Gastrocnemius medialis (tissue), 4 donors: Measurements from ENCODE around the gene OBI1.

Source experiments
- POLR2A ChIP-seq, 2 donors: fragments of 450-650 bp; IDR thresholded peaks; one replicate each; pipeline ENCODE4 v1.6.1; 2017; ENCODE audit warnings: antibody characterized with exemption in 2 of 2, mild to moderate bottlenecking in 2 of 2, moderate library complexity in 2 of 2
- TF ChIP-seq, protein P1 (sequence below), 5 experiments: fragments of 450-650 bp in 3 of 5; fragments of 200-600 bp in 2 of 5; sonication (generic) in 2 of 5; IDR thresholded peaks in 4 of 5; conservative IDR thresholded peaks in 1 of 5; 1 replicate in 4 of 5; 2 replicates in 1 of 5; pipeline ENCODE4 v1.5.1; 2016 to 2019; ENCODE audit warnings: antibody characterized with exemption in 5 of 5, mild to moderate bottlenecking in 3 of 5, moderate library complexity in 3 of 5

DNA sequence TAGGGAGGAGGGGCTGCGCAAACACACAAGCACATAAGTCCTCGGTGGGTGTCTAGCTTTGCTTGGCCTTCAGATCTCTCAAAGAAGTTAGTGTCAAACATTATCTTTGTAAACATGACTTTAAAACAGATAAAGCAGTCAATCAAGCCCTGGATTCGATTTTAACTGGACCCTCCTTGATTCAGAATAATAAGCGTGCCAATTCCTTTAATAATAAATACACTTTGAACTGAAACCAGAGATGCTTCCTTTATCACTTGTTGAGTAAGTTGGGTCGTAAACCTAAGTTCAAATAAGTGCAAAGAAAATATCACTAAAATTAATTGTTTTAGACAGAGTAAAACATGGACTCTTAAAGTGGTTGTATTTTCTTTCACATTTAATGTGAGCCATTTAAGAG, 86.5 kb downstream of the OBI1 start:
- TF ChIP-seq, protein P1, sequence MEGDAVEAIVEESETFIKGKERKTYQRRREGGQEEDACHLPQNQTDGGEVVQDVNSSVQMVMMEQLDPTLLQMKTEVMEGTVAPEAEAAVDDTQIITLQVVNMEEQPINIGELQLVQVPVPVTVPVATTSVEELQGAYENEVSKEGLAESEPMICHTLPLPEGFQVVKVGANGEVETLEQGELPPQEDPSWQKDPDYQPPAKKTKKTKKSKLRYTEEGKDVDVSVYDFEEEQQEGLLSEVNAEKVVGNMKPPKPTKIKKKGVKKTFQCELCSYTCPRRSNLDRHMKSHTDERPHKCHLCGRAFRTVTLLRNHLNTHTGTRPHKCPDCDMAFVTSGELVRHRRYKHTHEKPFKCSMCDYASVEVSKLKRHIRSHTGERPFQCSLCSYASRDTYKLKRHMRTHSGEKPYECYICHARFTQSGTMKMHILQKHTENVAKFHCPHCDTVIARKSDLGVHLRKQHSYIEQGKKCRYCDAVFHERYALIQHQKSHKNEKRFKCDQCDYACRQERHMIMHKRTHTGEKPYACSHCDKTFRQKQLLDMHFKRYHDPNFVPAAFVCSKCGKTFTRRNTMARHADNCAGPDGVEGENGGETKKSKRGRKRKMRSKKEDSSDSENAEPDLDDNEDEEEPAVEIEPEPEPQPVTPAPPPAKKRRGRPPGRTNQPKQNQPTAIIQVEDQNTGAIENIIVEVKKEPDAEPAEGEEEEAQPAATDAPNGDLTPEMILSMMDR (IDR thresholded peaks at IDR 0.05 in 4 of 5, conservative IDR thresholded peaks at IDR 0.05 in 1 of 5), result no peak
- no peak for TF ChIP-seq POLR2A (IDR thresholded peaks at IDR 0.05)
